HEK293 (cell line): Measurements from ENCODE around the gene MAK.

Experiments
- TCF7L2 ChIP-seq: IDR thresholded peaks from 2 replicates; pipeline ENCODE4 v1.6.1; 2011; ENCODE audit warnings: low read depth, mild to moderate bottlenecking, inconsistent platforms, low read length, moderate library complexity, borderline replicate concordance
- YY1 ChIP-seq: fragments of 450-650 bp; formaldehyde crosslinking; IDR thresholded peaks from 2 replicates; pipeline ENCODE4 v1.5.1; 2018; ENCODE audit warnings: missing biosample characterization, missing genetic modification characterization
- ZBTB8A ChIP-seq: fragments of 450-650 bp; formaldehyde crosslinking; IDR thresholded peaks from 2 replicates; pipeline ENCODE4 v1.5.1; 2016; ENCODE audit warnings: missing biosample characterization, missing genetic modification characterization
- ZNF121 ChIP-seq: fragments of 450-650 bp; formaldehyde crosslinking; IDR thresholded peaks from 2 replicates; pipeline ENCODE4 v1.5.1; 2016; ENCODE audit warnings: missing biosample characterization, missing genetic modification characterization
- ZNF561 ChIP-seq: fragments of 450-650 bp; IDR thresholded peaks from 2 replicates; pipeline ENCODE4 v1.5.1; 2018; ENCODE audit warnings: missing biosample characterization, missing genetic modification characterization, borderline replicate concordance
- ZNF677 ChIP-seq: fragments of 450-650 bp; IDR thresholded peaks from 2 replicates; pipeline ENCODE4 v1.5.0; 2018; ENCODE audit warnings: missing biosample characterization, mild to moderate bottlenecking, missing genetic modification characterization, moderate library complexity
- TF ChIP-seq, protein P1 (sequence below): fragments of 450-650 bp; formaldehyde crosslinking; IDR thresholded peaks from 2 replicates; pipeline ENCODE4 v1.5.1; 2016; ENCODE audit warnings: missing biosample characterization, missing genetic modification characterization, low read depth
- TF ChIP-seq, protein P2 (sequence below): fragments of 450-650 bp; formaldehyde crosslinking; IDR thresholded peaks from 2 replicates; pipeline ENCODE4 v1.5.1; 2016; ENCODE audit warnings: missing biosample characterization, missing genetic modification characterization
- TF ChIP-seq, protein P3 (sequence below): fragments of 450-650 bp; formaldehyde crosslinking; optimal IDR thresholded peaks from 2 replicates; pipeline ENCODE3; 2016; ENCODE audit warnings: missing biosample characterization, mild to moderate bottlenecking, missing genetic modification characterization
- TF ChIP-seq, protein P4 (sequence below): IDR thresholded peaks from 2 replicates; pipeline ENCODE4 v1.6.1; 2011; ENCODE audit warnings: mild to moderate bottlenecking, low read depth, low read length, borderline replicate concordance
- TF ChIP-seq, protein P5 (sequence below): fragments of 450-650 bp; formaldehyde crosslinking; IDR thresholded peaks from 2 replicates; pipeline ENCODE4 v1.5.1; 2016; ENCODE audit warnings: missing biosample characterization, missing genetic modification characterization

DNA sequence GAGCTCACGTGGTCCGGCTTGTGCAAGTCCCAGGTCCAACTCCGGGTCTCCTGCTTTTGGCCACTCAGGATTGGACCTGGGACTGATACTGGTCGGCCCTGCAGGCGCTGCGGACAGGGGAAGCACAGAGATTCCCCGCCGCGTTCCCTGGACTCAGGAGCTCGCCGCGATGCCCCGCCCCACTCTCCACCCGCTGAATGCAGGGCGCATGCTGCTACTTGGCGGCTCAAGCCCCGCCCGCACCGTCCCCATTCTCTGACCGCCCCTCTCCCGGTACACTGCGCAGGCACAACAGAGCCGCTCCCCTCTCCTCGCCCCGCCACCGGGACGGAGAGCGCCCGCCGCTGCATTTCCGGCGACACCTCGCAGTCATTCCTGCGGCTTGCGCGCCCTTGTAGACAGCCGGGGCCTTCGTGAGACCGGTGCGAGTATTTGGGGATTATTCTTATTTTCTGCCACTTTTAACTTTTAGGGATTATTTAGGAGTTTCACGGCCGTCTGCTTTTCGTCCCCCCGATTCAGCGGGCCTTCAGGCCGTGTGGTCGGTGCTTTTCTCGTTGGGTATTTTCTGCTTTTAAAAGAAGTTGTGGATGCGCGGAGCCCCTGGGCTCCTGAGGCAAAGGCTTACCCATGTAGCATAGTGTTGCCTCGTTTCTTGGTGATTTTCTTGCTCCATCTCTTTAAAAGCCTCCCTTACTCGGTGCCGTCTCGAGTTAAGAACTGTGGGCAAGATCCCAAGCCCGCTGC, 115.3 kb downstream of the MAK start, which contains the start of gene TMEM14C:
- TF ChIP-seq ZNF677 (tag by site-specific recombination), result no peak
- TF ChIP-seq, protein P1, sequence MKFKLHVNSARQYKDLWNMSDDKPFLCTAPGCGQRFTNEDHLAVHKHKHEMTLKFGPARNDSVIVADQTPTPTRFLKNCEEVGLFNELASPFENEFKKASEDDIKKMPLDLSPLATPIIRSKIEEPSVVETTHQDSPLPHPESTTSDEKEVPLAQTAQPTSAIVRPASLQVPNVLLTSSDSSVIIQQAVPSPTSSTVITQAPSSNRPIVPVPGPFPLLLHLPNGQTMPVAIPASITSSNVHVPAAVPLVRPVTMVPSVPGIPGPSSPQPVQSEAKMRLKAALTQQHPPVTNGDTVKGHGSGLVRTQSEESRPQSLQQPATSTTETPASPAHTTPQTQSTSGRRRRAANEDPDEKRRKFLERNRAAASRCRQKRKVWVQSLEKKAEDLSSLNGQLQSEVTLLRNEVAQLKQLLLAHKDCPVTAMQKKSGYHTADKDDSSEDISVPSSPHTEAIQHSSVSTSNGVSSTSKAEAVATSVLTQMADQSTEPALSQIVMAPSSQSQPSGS (tag by site-specific recombination), result no peak
- TF ChIP-seq, protein P2, sequence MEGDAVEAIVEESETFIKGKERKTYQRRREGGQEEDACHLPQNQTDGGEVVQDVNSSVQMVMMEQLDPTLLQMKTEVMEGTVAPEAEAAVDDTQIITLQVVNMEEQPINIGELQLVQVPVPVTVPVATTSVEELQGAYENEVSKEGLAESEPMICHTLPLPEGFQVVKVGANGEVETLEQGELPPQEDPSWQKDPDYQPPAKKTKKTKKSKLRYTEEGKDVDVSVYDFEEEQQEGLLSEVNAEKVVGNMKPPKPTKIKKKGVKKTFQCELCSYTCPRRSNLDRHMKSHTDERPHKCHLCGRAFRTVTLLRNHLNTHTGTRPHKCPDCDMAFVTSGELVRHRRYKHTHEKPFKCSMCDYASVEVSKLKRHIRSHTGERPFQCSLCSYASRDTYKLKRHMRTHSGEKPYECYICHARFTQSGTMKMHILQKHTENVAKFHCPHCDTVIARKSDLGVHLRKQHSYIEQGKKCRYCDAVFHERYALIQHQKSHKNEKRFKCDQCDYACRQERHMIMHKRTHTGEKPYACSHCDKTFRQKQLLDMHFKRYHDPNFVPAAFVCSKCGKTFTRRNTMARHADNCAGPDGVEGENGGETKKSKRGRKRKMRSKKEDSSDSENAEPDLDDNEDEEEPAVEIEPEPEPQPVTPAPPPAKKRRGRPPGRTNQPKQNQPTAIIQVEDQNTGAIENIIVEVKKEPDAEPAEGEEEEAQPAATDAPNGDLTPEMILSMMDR (tag by site-specific recombination), result no peak
- TF ChIP-seq YY1 (tag by site-specific recombination), result 0 out of 2 replicates have a peak, but pooled peaks have one; percentile 6
- peak; percentile 71 for TF ChIP-seq ZBTB8A (tag by site-specific recombination)
- no peak for TF ChIP-seq ZNF121 (tag by site-specific recombination)
- TF ChIP-seq, protein P3, sequence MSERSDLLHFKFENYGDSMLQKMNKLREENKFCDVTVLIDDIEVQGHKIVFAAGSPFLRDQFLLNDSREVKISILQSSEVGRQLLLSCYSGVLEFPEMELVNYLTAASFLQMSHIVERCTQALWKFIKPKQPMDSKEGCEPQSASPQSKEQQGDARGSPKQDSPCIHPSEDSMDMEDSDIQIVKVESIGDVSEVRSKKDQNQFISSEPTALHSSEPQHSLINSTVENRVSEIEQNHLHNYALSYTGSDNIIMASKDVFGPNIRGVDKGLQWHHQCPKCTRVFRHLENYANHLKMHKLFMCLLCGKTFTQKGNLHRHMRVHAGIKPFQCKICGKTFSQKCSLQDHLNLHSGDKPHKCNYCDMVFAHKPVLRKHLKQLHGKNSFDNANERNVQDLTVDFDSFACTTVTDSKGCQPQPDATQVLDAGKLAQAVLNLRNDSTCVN (tag by site-specific recombination), result peak; percentile 97
- TF ChIP-seq, protein P4, sequence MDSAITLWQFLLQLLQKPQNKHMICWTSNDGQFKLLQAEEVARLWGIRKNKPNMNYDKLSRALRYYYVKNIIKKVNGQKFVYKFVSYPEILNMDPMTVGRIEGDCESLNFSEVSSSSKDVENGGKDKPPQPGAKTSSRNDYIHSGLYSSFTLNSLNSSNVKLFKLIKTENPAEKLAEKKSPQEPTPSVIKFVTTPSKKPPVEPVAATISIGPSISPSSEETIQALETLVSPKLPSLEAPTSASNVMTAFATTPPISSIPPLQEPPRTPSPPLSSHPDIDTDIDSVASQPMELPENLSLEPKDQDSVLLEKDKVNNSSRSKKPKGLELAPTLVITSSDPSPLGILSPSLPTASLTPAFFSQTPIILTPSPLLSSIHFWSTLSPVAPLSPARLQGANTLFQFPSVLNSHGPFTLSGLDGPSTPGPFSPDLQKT, result no peak
- TF ChIP-seq, protein P5, sequence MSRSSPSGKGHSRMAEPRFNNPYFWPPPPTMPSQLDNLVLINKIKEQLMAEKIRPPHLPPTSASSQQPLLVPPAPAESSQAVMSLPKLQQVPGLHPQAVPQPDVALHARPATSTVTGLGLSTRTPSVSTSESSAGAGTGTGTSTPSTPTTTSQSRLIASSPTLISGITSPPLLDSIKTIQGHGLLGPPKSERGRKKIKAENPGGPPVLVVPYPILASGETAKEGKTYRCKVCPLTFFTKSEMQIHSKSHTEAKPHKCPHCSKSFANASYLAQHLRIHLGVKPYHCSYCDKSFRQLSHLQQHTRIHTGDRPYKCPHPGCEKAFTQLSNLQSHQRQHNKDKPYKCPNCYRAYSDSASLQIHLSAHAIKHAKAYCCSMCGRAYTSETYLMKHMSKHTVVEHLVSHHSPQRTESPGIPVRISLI, result no peak
- TF ChIP-seq ZNF561, result peak; percentile 64; the same call in 1 of the 2 replicates
- no peak for TF ChIP-seq TCF7L2
